GOT3 (cell line): ENCODE measurements around the gene ZBP1.

Experiments
- DNase-seq: peaks from one replicate; lab custom pipeline; 2025; ENCODE audit warnings: mixed read lengths; lab: John Stamatoyannopoulos, UW

The ZBP1 gene

GRCh38 chr20:57620274-57620990, at the start of gene ZBP1:
Gene ZBP1 (minus strand): TSS chr20:57620426. CDS start chr20:57620295, 131 bp downstream.
- no peak for DNase-seq

DNA sequence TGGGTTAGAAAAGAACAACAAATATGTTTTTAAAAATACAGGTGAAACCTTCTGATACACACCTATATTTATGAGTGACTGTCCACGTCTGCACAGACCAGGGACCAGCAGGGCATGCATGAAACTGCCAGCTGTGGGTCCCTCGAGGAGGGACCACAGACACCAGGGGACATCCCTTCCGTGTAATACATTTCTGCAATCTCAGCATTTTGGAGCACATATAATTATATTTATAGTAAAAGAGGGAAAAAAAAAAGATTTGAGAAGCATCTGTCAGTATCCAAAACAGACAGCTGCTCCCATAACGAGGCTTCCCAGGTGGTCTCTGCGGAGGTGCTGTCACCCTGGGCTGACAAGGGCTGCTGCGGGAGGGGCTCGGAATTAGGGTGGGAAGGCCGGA, 49.4 kb upstream of the ZBP1 start:
- DNase-seq: no peak

- no peak for DNase-seq
These were observed 47.9 kb upstream of the ZBP1 start for GRCh38 chr20:57667924-57668782.

GRCh38 chr20:57667388-57667787, 47.2 kb upstream of the ZBP1 start:
- DNase-seq: no peak

DNA sequence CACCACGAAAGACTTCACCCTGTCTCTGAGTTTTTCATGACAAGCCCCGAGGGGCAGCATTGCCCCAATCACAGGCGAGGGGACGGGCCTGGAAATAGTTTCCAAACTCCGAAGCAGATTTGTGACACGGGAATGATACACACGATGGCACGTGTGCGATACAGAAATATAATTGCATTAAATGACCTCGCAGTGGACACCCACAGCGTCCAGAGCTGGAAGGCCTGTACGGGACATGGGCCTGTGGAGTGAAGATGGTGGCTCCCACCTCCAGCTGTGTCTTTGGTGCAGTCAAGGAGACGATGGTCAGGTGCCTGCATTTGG, 46.6 kb upstream of the ZBP1 start:
- DNase-seq: no peak

- DNase-seq: no peak
These were observed 46.0 kb upstream of the ZBP1 start for GRCh38 chr20:57666106-57666833.

DNA sequence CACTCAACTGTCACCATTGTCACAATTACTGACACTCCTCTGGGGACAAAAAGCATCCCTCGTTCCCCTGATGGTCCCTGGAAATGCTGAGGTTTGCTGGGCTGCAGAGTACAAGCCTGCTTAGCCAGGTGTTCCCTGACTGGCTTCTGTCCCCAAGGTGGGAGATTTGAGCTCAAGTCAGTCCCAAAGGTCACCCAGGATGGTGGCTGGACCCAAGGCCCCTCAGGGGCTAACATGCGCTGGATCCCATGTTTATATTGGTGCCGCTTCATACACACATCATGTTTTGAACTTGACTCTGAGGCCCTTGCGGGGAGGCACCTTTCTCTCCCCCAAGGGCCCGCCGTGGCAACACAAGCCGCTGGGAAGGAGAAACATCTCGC, 45.4 kb upstream of the ZBP1 start:
- no peak for DNase-seq

DNA sequence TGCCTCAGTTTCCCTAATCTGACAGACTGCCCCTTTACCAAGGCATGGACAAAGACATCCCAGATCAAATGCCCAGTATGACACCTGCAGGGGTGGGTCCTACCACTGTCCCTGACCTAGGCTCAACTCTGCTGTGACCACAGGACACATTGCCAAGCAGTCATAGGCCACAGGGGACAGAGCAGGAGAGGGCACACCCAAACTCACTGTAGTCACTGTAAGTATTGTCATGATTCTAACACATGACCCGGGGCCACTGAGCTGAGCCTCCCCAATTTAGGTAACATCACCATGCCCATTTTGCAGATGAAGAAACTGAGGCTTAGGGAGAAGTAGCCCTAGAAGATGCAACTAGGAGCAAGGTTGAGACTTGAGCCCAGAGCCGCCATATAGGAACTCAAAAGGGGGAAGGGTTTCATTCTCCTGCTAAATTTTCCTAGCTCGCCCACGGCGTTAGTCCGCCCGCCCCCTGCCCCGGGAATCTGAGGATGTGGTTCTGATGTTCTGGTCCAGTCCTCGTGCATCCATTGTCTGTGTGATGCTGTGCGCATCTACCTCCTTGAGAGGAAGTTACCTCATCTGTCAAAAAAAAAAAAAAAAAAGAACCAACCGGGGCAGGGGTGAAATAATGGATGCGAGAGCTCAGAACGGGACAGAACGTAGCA, 44.8 kb upstream of the ZBP1 start:
- DNase-seq: no peak

- no peak for DNase-seq
These were observed 44.2 kb upstream of the ZBP1 start for GRCh38 chr20:57664476-57664875.

- no peak for DNase-seq
These were observed 43.6 kb upstream of the ZBP1 start for GRCh38 chr20:57663681-57664451.

DNA sequence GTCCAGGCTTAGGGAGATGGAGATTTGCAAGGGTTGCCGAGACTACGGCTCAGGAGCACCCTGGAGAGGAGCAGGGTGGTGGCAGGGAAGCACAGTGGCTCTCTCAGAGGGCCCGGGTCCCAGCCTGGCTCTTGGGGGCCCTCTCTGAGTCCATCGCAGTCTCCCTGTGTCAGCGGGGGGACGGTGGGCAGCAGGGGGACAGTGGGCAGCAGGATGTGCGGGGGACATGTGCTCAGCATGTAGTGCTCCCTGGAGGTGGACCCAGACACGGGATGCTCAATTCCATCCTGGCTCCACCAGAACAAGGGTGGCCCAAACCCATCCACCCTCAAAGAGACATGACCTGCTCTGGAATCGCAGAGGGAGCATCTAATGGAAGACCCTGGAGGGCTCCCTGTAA, 43.0 kb upstream of the ZBP1 start:
- DNase-seq: no peak

DNA sequence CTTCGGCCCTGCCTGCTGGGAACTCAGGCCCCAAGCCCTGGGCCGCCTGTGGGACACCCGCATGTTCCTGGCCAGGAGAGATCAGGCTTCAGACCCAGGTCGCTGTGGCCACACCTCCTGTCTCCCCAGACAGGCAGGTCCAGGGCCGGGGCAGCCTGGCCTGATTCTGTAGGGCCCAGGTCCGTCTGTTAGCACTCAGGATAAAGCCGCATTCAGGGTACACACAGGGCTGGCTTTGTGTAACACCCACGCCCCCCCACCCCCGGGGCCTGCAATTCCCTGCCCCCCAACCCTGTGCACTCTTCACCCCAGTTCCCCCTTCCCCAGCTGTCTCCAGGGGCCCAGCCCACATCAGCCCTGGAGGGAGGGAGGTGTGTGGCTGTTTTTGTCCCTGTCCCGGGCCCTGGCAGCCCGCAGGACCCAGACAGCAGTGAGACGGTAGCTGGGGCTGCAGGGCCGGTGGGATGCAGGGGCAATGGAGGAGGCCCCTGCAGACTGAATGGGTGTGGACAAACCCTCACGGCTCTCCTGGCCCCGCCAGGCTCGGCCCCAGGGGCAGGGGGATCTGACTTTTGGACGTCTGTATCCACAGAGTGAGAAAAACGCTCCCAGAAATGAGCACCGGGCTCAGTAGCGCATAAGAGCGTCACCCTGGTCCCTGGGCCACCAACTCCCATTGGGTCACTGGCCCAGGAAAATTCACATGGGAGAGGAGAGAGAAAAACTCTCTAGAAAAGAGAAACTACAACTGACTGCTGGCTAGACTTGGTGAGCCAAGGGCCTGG, 42.4 kb upstream of the ZBP1 start:
- DNase-seq: no peak

DNA sequence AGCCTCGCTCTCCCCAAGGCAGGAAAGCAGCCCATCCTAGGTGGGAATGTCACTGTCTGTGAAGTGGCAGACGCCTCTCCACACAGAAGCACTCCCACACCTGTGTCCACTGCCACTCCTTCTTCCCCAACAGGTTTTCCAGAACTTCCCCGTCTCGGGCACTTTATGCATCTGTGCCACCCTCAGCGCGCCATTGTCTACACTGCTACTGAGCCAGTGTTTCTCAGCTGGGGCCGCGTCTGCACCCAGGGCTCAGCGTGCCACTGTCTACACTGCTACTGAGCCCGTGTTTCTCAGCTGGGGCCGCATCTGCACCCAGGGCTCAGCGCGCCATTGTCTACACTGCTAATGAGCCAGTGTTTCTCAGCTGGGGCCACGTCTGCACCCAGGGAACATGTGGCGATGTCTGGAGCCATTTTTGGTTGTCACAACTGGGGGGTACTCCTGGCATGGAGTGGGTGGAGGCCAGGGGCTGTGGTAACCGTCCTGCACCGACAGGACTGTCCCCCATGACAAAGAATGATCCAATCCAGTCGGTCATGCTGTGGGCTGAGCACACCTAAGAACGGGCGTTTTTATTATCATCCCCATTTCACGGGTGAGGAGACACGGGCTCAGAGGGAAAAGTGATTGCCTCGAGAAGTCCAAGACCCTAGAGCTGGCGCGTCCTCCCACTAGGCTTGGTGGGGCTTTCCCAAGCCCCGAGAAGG, 41.7 kb upstream of the ZBP1 start:
- no peak for DNase-seq

- DNase-seq: no peak
These were observed 40.9 kb upstream of the ZBP1 start for GRCh38 chr20:57660922-57661745.

DNA sequence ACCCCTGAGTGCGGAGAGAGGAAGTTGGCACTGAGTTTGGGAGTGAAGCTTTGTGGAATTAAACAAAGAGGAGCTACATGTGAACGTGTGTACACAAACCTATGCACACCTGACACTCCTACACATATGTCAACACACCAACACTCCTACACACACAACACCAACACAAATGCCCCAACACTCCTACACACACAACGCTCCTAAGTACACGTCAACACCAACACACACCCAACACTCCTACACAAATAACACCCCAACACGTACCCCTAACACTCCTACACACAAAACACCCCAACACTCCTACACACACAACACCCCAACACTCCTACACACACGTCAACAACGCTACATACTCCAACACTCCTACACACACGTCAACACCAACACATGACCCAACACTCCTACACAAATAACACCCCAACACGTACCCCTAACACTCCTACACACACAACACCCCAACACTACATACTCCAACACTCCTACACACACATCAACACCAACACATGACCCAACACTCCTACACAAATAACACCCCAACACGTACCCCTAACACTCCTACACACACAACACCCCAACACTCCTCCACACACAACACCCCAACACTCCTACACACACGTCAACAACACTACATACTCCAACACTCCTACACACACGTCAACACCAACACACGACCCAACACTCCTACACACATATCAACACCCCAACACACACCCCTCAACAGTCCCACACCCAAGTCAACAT, 40.1 kb upstream of the ZBP1 start:
- no peak for DNase-seq

GRCh38 chr20:57659517-57660180, 39.4 kb upstream of the ZBP1 start:
- DNase-seq: no peak

DNA sequence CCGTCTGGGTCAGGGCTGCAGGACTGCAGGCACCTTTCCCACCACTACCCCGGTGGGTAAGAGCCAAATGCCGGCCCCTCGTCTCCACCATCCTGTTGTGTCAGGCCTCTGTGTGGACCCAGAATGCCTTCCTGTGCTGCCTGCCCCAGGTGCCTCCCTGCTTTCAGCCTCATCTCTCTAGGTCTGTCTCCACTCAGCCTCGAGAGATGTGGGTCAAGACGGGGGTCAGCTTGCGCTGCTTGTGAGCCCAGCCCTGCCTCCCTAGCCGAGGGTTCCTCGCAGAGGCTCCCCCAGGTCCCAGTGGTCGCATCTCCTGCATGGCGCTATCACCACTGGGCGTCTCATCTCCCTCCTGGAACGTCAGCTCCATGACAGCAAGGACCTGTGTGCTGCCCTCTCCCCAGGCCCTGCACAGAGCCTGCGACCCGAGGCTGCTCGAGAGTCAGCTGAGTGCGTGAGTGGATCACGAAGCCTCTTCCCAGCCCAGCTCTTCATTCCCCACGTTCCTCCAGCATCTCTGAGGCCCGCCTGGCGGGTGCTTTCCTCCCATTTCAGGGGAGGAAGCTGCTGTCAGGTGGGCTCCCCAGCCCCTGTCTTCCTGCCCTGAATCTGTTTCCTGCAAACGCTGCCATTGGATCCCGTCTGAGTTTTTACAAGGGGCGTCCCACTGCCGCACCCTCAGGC, 38.7 kb upstream of the ZBP1 start:
- no peak for DNase-seq
